T-helper 2 cell treated with Interferon-gamma antibody and Interleukin-4, amounts not matched to agents 5 μg/mL and 100 μg/mL, for 36 hours (primary cell): ENCODE data around the gene RARRES2.
A peak's percentile ranks its signal among the peaks of the same experiment; 100 is the strongest.

ENCODE experiments used
- DNase-seq: peaks from one replicate; pipeline ENCODE4 v3.0.0; 2021; ENCODE audit warnings: low spot score
- H3K27ac Mint-ChIP-seq: one replicate; pipeline ENCODE4 v1.8.0; 2021; ENCODE audit warnings: mild to moderate bottlenecking, mixed read lengths
- H3K27me3 Mint-ChIP-seq: one replicate; pipeline ENCODE4 v1.8.0; 2021; ENCODE audit warnings: low read depth, mixed read lengths
- H3K36me3 Mint-ChIP-seq: one replicate; pipeline ENCODE4 v1.8.0; 2021; ENCODE audit warnings: low read depth, mixed read lengths
- H3K4me1 Mint-ChIP-seq: one replicate; pipeline ENCODE4 v1.8.0; 2021; ENCODE audit warnings: low read depth, mixed read lengths
- H3K4me3 Mint-ChIP-seq: one replicate; pipeline ENCODE4 v1.8.0; 2022; ENCODE audit warnings: mild to moderate bottlenecking, moderate library complexity, mixed read lengths
- H3K9me3 Mint-ChIP-seq: one replicate; pipeline ENCODE4 v1.8.0; 2021; ENCODE audit warnings: mixed read lengths

RARRES2 gene

GRCh38 chr7:150371996-150372270, 30.5 kb upstream of the RARRES2 start:
- Mint-ChIP-seq H3K27me3 (no peaks in the 10 kb centered on the region), H3K4me3 (no peak overlapping the region), H3K36me3 (peaks cover 21% of the 10 kb centered on the region), H3K27ac (no peak overlapping the region), H3K4me1 (peaks cover 34% of the 10 kb centered on the region), H3K9me3 (no peaks in the 10 kb centered on the region)
- no peak for DNase-seq

- H3K9me3 Mint-ChIP-seq: no peaks in the 10 kb centered on the region
- no peak overlapping the region for H3K27ac Mint-ChIP-seq
- H3K27me3 Mint-ChIP-seq: no peaks in the 10 kb centered on the region
- H3K36me3 Mint-ChIP-seq: peaks cover 21% of the 10 kb centered on the region
- peaks cover 31% of the 10 kb centered on the region for H3K4me1 Mint-ChIP-seq
- no peak for DNase-seq
- H3K4me3 Mint-ChIP-seq: no peak overlapping the region
These were observed 29.9 kb upstream of the RARRES2 start for GRCh38 chr7:150371131-150371995.

GRCh38 chr7:150370612-150371071, 29.2 kb upstream of the RARRES2 start:
- H3K27me3 Mint-ChIP-seq: no peaks in the 10 kb centered on the region
- peaks cover 21% of the 10 kb centered on the region for H3K36me3 Mint-ChIP-seq
- peaks cover 26% of the 10 kb centered on the region for H3K4me1 Mint-ChIP-seq
- no peak overlapping the region for H3K27ac Mint-ChIP-seq
- no peaks in the 10 kb centered on the region for H3K9me3 Mint-ChIP-seq
- H3K4me3 Mint-ChIP-seq: peak overlapping the region; percentile 95
- DNase-seq: no peak

GRCh38 chr7:150369748-150370501, 28.5 kb upstream of the RARRES2 start:
- peaks cover 19% of the 10 kb centered on the region for H3K36me3 Mint-ChIP-seq
- DNase-seq: no peak
- H3K27ac Mint-ChIP-seq: peak overlapping the region; percentile 89
- no peaks in the 10 kb centered on the region for H3K9me3 Mint-ChIP-seq
- no peaks in the 10 kb centered on the region for H3K27me3 Mint-ChIP-seq
- peaks cover 24% of the 10 kb centered on the region for H3K4me1 Mint-ChIP-seq
- peak overlapping the region; percentile 95 for H3K4me3 Mint-ChIP-seq

GRCh38 chr7:150368884-150369747, 27.7 kb upstream of the RARRES2 start:
- Mint-ChIP-seq H3K4me1 (peaks cover 22% of the 10 kb centered on the region), H3K27ac (peak overlapping the region; percentile 89), H3K9me3 (no peaks in the 10 kb centered on the region), H3K4me3 (peak overlapping the region; percentile 95), H3K27me3 (no peaks in the 10 kb centered on the region), H3K36me3 (peaks cover 11% of the 10 kb centered on the region)
- no peak for DNase-seq

- H3K4me3 Mint-ChIP-seq: peak within 1 kb of the TSS; percentile 95
- peak within 1 kb of the TSS; percentile 89 for H3K27ac Mint-ChIP-seq
- H3K9me3 Mint-ChIP-seq: no peaks in the 10 kb centered on the region
- peaks cover 27% of the 10 kb centered on the region for H3K4me1 Mint-ChIP-seq
- H3K36me3 Mint-ChIP-seq: peaks cover 9% of the 10 kb centered on the region
- peak; percentile 84 for DNase-seq
- H3K27me3 Mint-ChIP-seq: no peaks in the 10 kb centered on the region
These were observed 26.9 kb upstream of the RARRES2 start, which contains the start of gene REPIN1 for GRCh38 chr7:150368096-150368883. Gene REPIN1 (plus strand): TSS chr7:150368822. CDS start chr7:150369712, 890 bp downstream.

- Mint-ChIP-seq H3K27me3 (no peaks in the 10 kb centered on the region), H3K9me3 (no peaks in the 10 kb centered on the region), H3K36me3 (peaks cover 7% of the 10 kb centered on the region), H3K27ac (peak overlapping the region; percentile 80), H3K4me1 (peaks cover 27% of the 10 kb centered on the region), H3K4me3 (peak overlapping the region; percentile 82)
- no peak for DNase-seq
These were observed 26.3 kb upstream of the RARRES2 start for GRCh38 chr7:150367677-150368095.

- peaks cover 7% of the 10 kb centered on the region for H3K36me3 Mint-ChIP-seq
- no peak overlapping the region for H3K4me3 Mint-ChIP-seq
- H3K27me3 Mint-ChIP-seq: no peaks in the 10 kb centered on the region
- no peak overlapping the region for H3K27ac Mint-ChIP-seq
- no peaks in the 10 kb centered on the region for H3K9me3 Mint-ChIP-seq
- peaks cover 26% of the 10 kb centered on the region for H3K4me1 Mint-ChIP-seq
- DNase-seq: no peak
These were observed 24.4 kb upstream of the RARRES2 start for GRCh38 chr7:150365673-150366398.

- H3K4me1 Mint-ChIP-seq: peaks cover 23% of the 10 kb centered on the region
- peaks cover 3% of the 10 kb centered on the region for H3K36me3 Mint-ChIP-seq
- no peaks in the 10 kb centered on the region for H3K9me3 Mint-ChIP-seq
- no peak overlapping the region for H3K27ac Mint-ChIP-seq
- no peaks in the 10 kb centered on the region for H3K27me3 Mint-ChIP-seq
- H3K4me3 Mint-ChIP-seq: no peak overlapping the region
- no peak for DNase-seq
These were observed 23.8 kb upstream of the RARRES2 start for GRCh38 chr7:150365194-150365593.

- no peaks in the 10 kb centered on the region for H3K9me3 Mint-ChIP-seq
- H3K36me3 Mint-ChIP-seq: no peaks in the 10 kb centered on the region
- no peak for DNase-seq
- H3K4me1 Mint-ChIP-seq: peaks cover 26% of the 10 kb centered on the region
- no peak overlapping the region for H3K4me3 Mint-ChIP-seq
- H3K27ac Mint-ChIP-seq: no peak overlapping the region
- H3K27me3 Mint-ChIP-seq: no peaks in the 10 kb centered on the region
These were observed 22.4 kb upstream of the RARRES2 start for GRCh38 chr7:150363872-150364271.

GRCh38 chr7:150363370-150363769, 21.9 kb upstream of the RARRES2 start:
- H3K27me3 Mint-ChIP-seq: no peaks in the 10 kb centered on the region
- DNase-seq: no peak
- H3K36me3 Mint-ChIP-seq: no peaks in the 10 kb centered on the region
- no peak overlapping the region for H3K27ac Mint-ChIP-seq
- H3K9me3 Mint-ChIP-seq: no peaks in the 10 kb centered on the region
- no peak overlapping the region for H3K4me3 Mint-ChIP-seq
- peaks cover 30% of the 10 kb centered on the region for H3K4me1 Mint-ChIP-seq

GRCh38 chr7:150361807-150362621, 20.6 kb upstream of the RARRES2 start:
- Mint-ChIP-seq H3K27me3 (no peaks in the 10 kb centered on the region), H3K27ac (no peak overlapping the region), H3K4me3 (no peak overlapping the region), H3K4me1 (peaks cover 31% of the 10 kb centered on the region), H3K9me3 (no peaks in the 10 kb centered on the region), H3K36me3 (no peaks in the 10 kb centered on the region)
- no peak for DNase-seq
